ENCODE results near the gene NUS1. TPM values are rescaled to one million over a fixed set of nuclear protein-coding genes. Genes with fewer than 3 reads are reported as not detected.
"Not testable (repeated sequence)": the region's sequence is repeated elsewhere in the genome, so short reads cannot be mapped to it uniquely, and the experiment has no call there.

The NUS1 gene
- total RNA-seq, 1 donor from 2014 or later, result 43.4 TPM

DNA sequence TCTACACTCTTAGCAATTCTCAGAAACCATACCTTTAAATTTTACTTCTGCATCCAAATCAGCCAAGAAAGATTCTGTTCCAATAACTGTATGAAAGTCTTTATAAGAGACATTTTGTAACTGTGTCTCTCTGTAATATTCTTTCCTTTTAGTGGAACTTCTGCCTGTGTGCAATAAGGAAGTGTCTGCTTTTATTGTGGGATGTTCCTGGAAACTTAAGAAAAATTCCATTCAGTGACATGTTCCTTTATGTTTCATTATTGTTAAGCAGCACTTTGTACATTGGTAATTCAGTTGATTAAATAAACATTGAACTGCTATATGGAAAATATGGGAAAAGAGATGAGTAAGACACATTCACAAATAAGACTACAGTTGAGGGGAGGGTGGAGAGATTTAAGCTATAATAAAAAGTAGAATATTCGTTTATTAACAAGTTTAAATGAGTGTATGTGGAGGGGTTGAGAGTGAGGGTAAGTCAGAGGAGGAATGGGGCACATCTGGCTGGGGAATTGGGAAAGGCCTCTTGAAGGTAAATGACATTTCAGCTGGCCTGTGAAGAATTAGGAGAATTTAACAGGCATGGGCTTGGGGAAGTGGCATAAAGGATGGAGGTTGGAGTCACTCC is 11.9 kb downstream of the NUS1 start:
- intact Hi-C loops (cut with DNase I), result no loop called here
- DNase-seq (no peak), ATAC-seq (no peak)
- H3K4me3 ChIP-seq, result no peak overlapping the region
- H3K36me3 ChIP-seq, result no peaks in the 10 kb centered on the region
- no peak for TF ChIP-seq CTCF (IDR thresholded peaks at IDR 0.05)
- H3K27ac ChIP-seq, result no peak overlapping the region
- no peaks in the 10 kb centered on the region for H3K9me3 ChIP-seq
- no peaks in the 10 kb centered on the region for H3K27me3 ChIP-seq
- peaks cover 26% of the 10 kb centered on the region for H3K4me1 ChIP-seq

DNA sequence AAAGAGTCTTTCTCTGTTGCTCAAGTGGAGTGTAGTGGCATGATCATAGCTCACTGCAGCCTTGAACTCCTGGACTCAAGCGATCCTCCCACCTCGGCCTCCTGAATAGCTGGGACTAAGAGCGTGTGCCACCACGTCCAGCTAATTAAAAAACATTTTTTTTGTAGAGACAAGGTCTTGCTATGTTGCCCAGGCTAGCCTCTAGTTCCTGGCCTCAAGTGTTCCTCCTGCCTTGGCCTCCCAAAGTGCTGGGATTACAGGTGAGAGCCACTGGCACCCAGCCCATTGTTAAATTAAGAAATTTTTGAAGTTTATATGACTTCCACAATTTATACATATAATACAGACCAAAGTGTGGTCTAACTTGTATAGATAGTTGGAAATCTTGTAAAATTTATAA is 14.3 kb downstream of the NUS1 start:
- Histone ChIP-seq H3K36me3 (peaks cover 17% of the 10 kb centered on the region), H3K4me1 (peaks cover 11% of the 10 kb centered on the region)
- ATAC-seq; intact Hi-C loops (cut with DNase I); DNase-seq; H3K4me3 ChIP-seq; H3K27me3 ChIP-seq; H3K27ac ChIP-seq; H3K9me3 ChIP-seq: not testable (repeated sequence)

- no peak for DNase-seq
- intact Hi-C loops (cut with DNase I), result no loop called here
- H3K36me3 ChIP-seq, result peaks cover 49% of the 10 kb centered on the region
- H3K4me1 ChIP-seq, result no peaks in the 10 kb centered on the region
- TF ChIP-seq CTCF (IDR thresholded peaks at IDR 0.05), result no peak
- no peak for ATAC-seq
- H3K27me3 ChIP-seq, result no peaks in the 10 kb centered on the region
- no peaks in the 10 kb centered on the region for H3K9me3 ChIP-seq
- H3K4me3 ChIP-seq, result no peak overlapping the region
- H3K27ac ChIP-seq, result no peak overlapping the region
These were observed 31.2 kb downstream of the NUS1 start for GRCh38 chr6:117706504-117706903.

DNA sequence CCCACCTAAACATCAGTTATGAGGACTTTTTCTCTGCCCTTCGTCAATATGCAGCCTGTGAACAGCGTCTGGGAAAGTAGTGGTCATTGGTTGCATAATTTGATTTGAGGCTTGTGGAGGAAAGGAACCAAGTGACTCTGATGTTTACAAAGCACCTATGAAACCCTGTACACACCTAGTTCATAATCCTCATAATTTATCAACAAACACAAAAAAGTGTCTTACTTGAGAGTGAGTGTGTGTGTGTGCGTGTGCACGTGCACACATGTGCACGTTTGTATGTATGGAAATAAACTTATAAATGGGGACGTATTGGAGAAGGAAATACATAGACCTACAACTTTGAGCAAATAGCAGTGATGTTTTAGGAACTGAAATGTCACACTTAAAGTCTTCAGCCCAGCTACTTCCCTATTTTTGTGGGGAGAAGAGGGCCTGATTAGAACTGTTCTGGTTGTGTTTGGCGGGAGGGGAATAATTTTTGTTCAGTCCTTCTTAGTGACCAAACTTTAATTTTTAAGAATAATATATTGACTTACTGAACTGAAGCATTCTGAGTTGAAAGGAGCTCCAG is 31.8 kb downstream of the NUS1 start:
- ATAC-seq; intact Hi-C loops (cut with DNase I); H3K27me3 ChIP-seq; H3K27ac ChIP-seq; H3K9me3 ChIP-seq; H3K4me1 ChIP-seq; H3K4me3 ChIP-seq; DNase-seq: not testable (repeated sequence)
- peaks cover 46% of the 10 kb centered on the region for H3K36me3 ChIP-seq

GRCh38 chr6:117711369-117711768 is 36.1 kb downstream of the NUS1 start:
- Histone ChIP-seq H3K4me1 (no peaks in the 10 kb centered on the region), H3K27me3 (no peaks in the 10 kb centered on the region), H3K4me3 (no peak overlapping the region), H3K27ac (no peak overlapping the region), H3K36me3 (peaks cover 7% of the 10 kb centered on the region), H3K9me3 (no peaks in the 10 kb centered on the region)
- no peak for TF ChIP-seq CTCF (IDR thresholded peaks at IDR 0.05)
- DNase-seq (no peak), ATAC-seq (no peak)
- intact Hi-C loops (cut with DNase I), result no loop called here

DNA sequence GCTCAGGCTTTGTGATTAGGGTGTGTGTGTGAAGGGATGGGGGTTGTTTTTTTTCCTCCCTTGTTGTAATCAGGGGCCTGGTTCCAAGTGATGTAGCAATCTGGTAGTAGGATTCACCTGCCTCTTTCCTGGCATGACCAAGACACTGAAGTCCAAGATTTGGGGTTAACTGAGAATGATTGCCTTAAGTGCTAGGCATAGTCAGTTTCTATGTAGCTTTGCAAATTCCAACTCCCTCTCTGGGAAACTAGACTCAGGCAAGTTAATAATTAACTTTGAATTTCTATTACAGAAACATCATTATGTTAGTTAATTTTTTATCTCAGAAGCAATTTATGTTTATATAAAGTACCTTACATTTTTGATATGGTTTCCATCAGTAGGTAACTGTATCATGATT is 43.6 kb downstream of the NUS1 start:
- intact Hi-C loops (cut with DNase I), result no loop called here
- TF ChIP-seq CTCF (IDR thresholded peaks at IDR 0.05), result no peak

GRCh38 chr6:117721520-117721919 is 46.3 kb downstream of the NUS1 start:
- ATAC-seq; H3K27ac ChIP-seq; H3K4me3 ChIP-seq; H3K27me3 ChIP-seq; DNase-seq; H3K9me3 ChIP-seq; intact Hi-C loops (cut with DNase I); H3K36me3 ChIP-seq; H3K4me1 ChIP-seq: not testable (repeated sequence)

More for the DNA sequence above, 43.6 kb downstream of the NUS1 start:
- Histone ChIP-seq H3K27ac (no peak overlapping the region), H3K27me3 (no peaks in the 10 kb centered on the region), H3K4me3 (no peak overlapping the region), H3K4me1 (no peaks in the 10 kb centered on the region), H3K9me3 (no peaks in the 10 kb centered on the region), H3K36me3 (no peaks in the 10 kb centered on the region)
- ATAC-seq, result no peak
- no peak for DNase-seq
